GM19463 (cell line): ENCODE measurements around the gene LRIT1.

Source experiments
- ATAC-seq: cut with Tn5 transposase; IDR thresholded peaks from one replicate; pipeline ENCODE4 v1.9.1; 2021; ENCODE audit warnings: mild to moderate bottlenecking, moderate library complexity; ENCODE audit not compliant: unreplicated experiment

Gene LRIT1

DNA sequence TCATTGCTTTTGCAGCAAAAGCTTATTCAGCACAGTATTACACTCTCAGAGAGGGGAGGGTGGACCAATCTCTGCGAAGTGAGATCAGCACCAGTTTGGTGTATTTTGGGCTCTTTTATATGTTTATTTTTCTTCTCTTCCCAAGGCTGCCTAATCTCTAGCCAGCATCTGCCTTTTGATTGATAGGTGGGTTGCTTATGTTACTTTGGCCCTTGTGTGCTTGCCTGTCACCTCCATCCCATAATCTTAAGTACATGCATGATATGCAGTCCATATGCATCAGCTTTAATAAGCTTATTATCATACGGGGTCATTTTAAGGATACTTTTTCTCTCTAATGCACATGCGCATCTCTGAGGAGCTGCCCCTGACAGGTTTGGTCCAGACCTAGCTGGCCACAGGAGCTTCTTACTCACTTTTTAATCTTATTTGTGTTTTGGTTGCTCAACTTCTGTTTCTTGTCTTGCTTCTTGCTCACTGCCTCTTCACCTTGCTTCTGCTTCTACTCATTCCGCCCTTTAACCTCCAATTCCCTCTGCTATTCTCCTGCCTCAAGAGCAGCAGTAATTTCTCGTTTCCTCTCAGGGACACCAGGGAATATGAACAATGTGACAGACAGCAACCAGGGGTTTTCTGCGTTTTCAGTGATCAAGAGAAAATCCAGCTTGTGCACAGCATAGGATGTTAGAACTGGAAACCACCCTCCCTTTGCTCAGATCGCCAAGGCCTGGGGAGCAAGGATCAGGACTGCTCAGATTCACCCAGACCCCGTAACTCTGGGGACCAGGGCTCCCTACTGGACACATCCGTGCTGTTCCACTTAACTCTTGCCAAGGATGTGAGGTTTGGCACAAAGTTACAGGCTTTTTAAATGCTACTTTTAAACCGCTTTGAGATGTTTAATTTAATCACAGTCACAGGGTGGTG is 13.5 kb upstream of the LRIT1 start:
- no peak for ATAC-seq

- ATAC-seq, result no peak
Observed at GRCh38 chr10:84248794-84249193, 7.4 kb upstream of the LRIT1 start.

GRCh38 chr10:84247496-84247895 is 6.2 kb upstream of the LRIT1 start:
- no peak for ATAC-seq

DNA sequence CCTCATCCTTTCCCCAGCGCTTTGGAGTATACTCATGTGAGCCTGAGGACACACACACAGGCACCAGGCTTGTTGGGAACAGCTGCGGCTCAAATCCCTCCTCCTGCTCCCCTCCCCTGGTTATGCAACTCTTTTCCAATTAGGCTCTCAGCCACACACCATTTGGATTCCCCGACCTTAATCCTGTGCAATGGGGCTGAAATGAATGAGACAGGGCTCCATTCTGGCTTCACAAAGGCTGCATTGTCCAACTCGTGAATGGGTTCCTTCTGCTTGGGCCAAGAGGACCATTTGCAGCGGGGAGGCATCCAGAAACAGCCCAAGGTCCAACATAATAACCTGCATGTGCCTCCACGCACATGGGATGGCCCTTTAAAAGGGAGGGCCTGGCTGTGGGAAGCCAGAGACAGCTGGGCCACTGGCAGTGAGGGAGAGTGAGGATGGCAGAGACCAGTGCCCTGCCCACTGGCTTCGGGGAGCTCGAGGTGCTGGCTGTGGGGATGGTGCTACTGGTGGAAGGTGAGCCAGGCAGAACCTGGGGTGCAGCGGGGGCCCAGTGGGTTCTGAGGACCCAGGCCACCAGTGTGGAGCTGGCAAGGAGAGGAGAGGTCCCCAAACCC is 3.4 kb upstream of the LRIT1 start, which contains the start of gene RGR:
TSS of gene RGR (plus strand) at position 403 of the 620 bp plus-strand sequence. CDS start at position 441, 38 bp downstream.
- no peak for ATAC-seq

- no peak for ATAC-seq
Observed at GRCh38 chr10:84243759-84244158, 2.4 kb upstream of the LRIT1 start.

DNA sequence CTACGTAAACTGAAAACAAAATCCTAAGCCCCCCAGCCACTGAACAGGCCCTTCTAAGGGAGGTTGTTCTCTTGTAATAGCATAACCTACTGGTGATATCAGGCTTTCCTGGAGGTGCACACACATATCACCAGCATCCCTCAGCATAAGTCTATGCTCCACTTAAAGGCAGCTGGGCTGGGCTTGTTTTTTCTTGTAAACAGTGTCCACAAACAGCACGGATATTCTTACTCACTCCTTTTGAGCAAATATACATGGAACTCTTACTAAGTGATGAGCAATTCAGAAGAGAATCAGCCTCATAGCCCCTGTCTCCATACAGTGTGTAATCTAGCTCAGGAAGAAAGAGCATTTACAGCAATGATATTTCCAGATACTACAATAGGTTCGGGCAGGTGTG is 2.4 kb downstream of the LRIT1 start:
- no peak for ATAC-seq

DNA sequence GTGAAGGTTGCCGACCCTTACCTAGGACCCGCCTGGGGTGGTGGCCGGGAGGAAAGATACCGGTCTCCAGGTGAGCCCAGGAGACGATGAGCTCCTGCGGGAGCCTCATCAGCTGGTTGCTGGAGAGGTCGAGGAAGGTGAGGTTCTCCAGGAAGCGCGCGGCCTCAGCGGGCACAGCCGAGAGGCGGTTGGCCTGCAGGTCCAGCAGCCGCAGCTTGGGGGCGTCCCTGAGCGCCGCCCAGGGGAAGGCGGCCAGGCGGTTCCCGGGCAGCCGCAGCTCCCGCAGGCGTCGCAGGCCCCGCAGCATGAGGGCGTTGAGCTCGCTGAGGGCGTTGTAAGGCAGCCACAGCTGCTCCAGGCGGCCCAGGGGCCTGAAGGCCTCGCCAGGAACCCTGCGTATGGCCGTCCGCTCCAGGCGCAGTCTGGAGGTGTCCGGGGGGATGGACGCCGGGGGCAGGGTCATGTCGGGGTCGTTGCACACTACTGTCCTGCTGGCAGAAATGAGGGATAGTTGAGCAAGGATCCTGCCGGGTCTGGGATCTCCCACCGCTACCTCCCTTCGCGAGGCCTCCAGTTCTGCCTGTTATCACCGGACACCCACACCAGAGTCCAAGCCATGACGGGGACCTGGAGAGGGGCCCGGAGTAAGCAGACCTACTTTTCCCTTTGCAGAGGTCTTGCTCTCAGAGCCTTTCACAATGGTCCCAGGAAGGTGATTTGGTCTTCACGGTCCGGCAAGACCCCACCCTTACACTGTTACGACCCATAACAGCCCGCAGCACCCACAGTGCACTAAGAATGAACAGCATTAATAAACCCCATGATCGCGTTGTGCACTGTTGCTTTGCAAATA is 3.9 kb downstream of the LRIT1 start:
- no peak for ATAC-seq

DNA sequence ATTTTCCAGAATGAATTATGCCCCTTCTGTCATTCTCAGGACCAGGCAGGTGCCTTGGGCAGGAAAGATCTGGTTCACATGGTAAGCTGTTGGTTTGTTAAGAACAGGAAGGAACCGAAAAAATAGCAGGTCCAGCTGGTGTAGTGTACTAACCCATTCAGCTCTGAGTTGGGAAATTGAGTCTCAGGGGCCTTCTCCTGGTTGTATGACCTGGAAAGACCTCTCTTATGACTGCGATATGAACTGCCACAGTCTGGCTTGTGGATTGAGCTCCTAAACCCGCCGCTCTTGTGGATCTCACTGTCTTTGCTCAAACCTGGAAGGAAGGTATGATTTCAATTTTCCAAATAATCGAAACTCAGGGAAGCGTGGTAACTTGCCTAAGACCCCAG is 4.5 kb downstream of the LRIT1 start:
- no peak for ATAC-seq

DNA sequence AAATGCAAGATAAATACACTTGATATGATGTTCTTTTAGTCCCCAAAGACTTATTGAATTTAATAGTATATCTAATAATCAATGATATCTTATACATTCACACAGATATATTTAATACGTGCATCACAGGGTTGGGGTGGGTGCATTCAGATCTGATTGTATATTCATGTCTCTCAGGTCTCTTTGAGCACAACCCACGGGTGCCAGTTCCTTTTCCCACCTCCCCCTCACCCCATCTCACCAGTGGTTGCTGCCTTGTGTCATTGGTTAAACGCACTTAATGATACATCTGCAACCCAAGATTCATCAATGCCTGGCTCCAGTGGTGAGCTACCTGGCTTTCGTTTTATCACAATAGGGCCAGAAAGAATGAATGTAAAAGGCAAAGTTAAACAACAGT is 6.2 kb downstream of the LRIT1 start:
- ATAC-seq, result no peak

DNA sequence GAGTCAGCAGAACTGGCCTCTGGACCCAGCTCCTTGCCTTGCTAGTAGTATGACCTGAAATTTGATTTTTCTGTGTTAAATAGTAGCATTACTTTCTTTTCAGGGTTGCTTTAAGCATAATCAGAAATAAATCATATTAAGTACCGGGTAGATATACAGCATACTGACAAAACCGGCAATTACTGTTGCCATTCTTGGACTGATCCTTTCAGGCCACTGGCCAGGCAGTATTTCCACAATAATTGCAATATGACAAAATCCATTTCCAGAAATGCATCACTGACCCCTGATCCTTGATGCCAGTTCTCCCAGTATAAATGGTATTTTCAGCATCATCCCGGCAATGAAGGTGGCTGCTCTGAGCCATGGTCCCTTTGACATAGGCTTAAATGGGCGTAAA is 6.9 kb downstream of the LRIT1 start:
- no peak for ATAC-seq

DNA sequence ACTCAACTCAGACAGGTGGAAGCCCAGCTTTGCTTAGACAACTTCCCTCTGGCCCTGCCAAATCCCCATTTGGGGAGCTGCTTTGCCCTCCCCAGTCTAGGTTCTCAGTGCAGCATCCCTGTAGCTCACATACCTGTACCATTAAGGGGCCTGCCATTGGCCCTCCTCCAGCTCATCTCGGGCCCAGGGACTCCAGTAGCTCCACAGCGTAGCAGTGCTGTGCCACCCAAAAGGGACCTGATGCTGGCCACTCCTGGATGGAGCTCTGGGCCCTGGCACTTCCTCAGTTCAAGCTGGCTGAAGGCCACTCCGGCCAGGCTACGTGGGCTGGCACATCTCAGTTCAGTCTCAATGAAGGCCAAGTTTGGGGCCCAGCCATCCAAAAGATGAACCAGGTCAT is 7.4 kb downstream of the LRIT1 start:
- ATAC-seq, result no peak

GRCh38 chr10:84232376-84232775 is 9.0 kb downstream of the LRIT1 start:
- ATAC-seq, result no peak

DNA sequence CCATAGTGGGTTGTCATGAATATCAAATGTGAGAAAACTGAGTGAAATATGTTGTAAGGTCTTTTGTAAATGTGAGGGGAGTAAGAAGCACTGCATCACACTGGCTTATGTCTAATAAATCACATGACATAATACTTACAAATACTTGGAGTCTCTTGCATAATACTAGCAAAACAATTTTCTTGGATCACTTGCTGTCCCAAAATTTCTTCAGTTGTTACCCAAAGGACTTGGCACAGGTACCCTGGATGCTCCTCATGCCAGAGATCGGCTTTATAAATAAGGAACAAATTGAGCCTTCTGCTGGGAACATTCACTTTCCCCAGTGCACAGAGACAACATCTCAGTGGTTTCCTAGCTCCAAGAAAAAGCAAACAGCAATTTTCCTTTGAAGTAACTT is 11.0 kb downstream of the LRIT1 start:
- ATAC-seq, result no peak

GRCh38 chr10:84227810-84228209 is 13.5 kb downstream of the LRIT1 start:
- no peak for ATAC-seq

GRCh38 chr10:84226616-84227015 is 14.7 kb downstream of the LRIT1 start:
- ATAC-seq, result no peak

DNA sequence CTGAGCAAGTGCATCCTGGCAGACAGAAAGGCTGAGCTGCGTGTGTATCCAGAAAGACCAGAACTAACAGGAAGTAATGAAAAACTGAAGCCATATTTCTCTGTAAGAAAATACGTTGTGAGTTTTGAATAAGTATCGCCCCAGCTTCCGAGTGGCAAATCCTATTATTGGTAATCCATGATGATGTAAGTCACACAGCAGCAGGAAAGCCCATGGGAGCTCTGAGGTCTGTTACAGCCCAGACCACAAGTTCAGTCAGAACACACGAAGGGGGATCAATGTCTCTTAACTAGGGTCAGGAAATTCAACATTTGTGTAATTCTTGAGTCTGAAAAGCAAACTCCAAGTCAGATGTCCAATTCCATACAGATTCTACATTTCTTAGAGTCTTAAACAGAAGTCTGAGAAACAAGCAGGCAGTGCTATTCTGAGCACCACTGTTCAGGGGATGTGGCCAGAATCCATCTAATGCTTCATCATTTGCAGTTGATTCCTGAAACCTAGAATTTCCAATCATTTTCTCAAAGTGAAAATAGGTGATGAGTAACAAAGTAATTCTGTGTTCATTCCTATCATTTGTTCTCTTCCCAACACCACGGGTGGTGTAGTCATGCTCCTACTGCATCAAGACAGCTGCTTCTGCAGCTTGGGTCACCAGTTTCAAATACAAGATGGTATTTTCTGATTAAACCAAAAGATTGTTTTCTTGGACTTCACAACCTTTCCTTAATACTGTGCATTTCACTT is 15.7 kb downstream of the LRIT1 start, which contains the start of gene LRIT2:
TSS of gene LRIT2 (minus strand) at position 118 of the 747 bp plus-strand sequence. CDS start at position 94, 24 bp downstream.
- ATAC-seq, result no peak

DNA sequence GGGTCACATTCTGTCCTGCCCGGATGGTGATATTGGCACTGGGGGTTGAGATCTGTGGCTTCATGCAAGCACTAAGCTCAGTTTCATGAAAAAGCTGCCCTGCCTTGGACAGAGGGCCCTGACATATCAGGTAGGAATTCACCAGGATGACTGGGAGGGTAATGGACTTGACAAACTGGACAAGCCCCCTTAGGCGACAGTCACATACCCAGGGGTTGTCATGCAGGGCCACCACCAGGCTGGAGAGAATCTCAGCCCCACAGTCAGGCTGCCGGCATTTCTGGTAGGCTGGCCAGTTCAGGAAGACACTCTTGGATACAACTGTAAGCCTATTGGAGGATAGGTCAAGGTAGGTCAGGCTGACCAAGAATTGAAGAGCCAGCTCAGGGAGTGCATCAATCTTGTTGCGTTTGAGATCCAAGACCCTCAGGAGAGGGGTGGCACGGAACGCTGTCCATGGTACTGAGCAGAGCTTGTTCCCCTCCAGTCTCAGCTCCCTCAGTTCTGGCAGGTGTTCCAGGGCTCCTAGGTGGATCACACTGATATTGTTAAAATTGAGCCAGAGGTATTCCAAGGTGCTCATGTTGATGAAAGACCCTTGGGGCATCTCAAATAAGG is 16.8 kb downstream of the LRIT1 start:
- ATAC-seq, result no peak

GRCh38 chr10:84221916-84222315 is 19.4 kb downstream of the LRIT1 start:
- no peak for ATAC-seq

- ATAC-seq, result no peak
Observed at GRCh38 chr10:84217746-84218145, 23.6 kb downstream of the LRIT1 start.

DNA sequence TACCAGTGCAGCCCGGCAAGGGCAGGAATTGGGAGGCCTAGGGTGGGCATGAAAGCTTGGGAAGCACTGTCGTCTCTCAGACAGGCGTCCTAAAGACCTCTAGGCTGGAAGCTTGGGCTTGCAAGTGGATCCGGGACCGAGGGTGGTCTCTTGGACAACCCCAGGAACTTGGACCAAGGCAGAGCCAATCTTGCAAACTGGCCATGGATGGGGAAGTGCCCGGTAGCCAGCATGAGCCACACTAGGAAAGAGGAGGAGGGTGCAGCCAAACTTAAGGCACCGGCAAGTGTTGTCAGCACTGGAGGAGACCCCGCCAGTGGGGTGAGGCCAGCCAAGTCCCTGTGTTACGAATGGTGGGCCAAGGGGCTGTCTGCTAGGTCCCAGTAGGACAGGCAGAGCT is 24.5 kb downstream of the LRIT1 start:
- no peak for ATAC-seq
